HFF-Myc (cell line): ENCODE data around the gene FGF1.

Source experiments
- DNase-seq: peaks from one replicate; pipeline ENCODE4 v3.0.0-alpha.2; 2011; ENCODE audit warnings: low read depth; ENCODE audit errors: extremely low read depth
- H3K4me3 ChIP-seq: replicated peaks from 2 replicates; pipeline ENCODE4 v1.5.1; 2011; ENCODE audit warnings: low read depth, mild to moderate bottlenecking, control low read depth, low read length
- TF ChIP-seq, protein P1 (sequence below): IDR thresholded peaks from 2 replicates; pipeline ENCODE4 v1.5.1; 2012; ENCODE audit warnings: mild to moderate bottlenecking, low read depth, low read length, control low read depth; ENCODE audit errors: missing control alignments

The FGF1 gene

DNA sequence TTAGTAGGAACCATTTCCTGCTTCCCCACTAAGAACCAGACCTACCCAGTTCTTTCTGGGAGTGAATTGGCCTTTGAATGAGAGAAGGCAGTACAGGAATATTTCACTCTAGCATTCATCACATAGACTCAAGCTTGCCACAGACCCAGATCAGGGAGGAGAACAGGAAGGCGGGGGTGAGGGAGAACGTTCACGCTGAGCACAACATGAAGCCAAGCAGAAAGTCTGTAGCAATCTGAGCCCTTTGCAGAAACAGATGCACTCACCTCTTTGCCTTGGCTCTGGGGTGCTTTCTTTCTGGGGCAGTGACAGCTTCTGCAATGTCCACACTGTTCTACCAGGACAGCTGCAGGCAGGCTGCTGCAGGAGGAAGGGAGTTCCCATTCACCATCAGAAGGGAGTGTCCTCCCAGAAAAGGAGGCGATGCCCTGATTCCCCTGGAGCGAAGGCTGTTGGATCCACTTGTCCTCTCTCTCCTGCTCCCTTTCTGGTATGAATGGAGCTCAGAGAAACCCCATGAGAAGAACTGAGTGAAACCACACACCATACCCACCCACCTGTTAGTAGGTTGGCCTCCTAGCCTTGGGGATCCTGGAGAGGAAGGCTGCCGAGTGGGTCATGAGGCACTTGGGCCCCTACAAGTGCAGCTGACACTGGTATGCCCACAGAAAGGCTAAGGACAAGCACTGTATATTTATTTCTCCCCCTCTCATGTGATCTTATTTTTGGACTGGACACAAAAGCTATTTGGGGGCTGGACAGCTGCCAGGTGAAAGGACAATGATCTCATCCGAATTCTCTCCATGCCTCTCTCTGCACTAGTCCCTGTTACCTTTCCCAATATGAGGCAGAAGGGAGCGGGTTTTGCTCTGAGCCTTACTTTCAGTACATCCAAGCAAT is 11.7 kb upstream of the FGF1 start:
- TF ChIP-seq, protein P1, sequence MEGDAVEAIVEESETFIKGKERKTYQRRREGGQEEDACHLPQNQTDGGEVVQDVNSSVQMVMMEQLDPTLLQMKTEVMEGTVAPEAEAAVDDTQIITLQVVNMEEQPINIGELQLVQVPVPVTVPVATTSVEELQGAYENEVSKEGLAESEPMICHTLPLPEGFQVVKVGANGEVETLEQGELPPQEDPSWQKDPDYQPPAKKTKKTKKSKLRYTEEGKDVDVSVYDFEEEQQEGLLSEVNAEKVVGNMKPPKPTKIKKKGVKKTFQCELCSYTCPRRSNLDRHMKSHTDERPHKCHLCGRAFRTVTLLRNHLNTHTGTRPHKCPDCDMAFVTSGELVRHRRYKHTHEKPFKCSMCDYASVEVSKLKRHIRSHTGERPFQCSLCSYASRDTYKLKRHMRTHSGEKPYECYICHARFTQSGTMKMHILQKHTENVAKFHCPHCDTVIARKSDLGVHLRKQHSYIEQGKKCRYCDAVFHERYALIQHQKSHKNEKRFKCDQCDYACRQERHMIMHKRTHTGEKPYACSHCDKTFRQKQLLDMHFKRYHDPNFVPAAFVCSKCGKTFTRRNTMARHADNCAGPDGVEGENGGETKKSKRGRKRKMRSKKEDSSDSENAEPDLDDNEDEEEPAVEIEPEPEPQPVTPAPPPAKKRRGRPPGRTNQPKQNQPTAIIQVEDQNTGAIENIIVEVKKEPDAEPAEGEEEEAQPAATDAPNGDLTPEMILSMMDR: no peak
- no peak for DNase-seq
- no peak overlapping the region for H3K4me3 ChIP-seq

DNA sequence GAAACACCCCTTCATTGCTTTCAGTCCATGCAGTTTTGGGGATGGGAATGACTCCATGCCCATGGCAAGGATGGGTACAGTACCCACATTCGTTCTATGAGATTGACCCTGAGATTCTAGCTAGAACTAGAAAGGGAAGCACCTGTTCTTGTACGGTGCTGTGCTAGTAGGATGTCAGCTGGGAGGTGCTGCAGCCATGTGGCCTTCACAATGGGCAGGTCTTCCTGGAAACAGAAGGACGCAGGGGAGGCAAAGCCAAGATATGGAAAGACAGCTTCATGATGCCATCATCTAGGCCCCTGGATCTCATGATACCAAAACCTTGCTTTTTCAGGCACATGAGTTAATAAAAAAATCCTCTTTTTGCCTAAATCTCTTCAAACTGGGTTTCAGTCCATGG is 10.5 kb upstream of the FGF1 start:
- DNase-seq: no peak
- TF ChIP-seq, protein P1: no peak

DNA sequence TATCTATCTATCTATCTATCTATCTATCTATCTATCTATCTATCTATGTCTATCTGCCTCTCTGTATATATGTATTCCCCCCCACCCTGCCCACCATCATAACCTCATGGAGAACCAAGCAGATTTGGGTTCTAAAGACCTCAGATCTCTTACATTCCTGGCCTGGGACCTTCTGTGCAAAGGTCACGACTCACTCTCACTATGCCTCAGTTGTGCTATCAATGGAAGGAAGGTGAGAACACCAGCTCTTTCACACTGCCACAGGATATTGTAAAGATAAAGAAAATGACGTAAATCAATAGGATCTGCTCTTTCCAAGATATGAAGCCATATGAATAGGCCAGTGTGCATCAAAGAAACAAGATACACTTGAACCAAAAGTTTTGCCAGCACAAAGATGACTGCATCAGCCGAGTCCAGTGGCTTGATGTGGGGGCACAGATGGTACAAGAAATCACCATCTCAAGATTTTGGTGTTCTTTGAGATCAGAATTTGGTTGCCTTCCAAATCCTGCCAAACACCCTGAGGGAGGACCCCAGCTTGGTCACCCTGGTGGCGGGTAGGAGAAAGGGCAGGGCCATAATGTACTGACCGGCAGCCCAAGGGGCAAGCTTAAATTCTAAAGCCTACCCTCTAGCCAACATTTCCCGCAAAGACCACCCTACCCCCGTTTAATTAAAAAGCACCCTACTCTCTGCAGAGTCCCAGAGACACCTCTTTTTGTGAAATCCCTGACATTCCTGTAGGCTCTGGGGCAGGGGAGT is 8.4 kb upstream of the FGF1 start:
- DNase-seq: no peak
- TF ChIP-seq, protein P1: no peak

More for the DNA sequence above, 10.5 kb upstream of the FGF1 start:
- no peak overlapping the region for H3K4me3 ChIP-seq

DNA sequence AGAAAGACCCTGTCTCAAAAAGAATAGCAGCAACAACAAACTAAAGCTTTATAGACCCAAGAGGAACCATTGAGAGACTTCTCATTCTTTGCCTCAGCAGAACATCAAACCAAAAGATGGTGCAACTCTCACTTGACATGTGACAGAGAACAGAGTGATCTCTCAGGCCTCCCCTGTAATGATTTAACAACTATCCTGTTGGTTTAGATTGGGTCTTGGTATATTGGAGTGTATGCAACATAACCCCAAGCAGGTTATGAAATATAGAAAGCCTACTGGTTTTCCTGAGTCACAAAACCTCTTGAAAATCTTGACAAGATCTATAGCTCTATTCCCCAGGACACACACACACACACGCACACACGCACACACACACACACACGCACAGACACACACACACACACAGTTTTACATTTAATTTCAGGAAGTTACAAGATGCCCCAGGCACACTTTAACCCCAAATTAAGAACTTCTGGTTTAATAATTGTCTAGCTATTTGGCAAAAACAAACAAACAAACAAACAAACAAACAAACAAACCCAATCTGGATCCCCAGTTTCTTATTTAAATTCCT is 6.5 kb upstream of the FGF1 start:
- TF ChIP-seq, protein P1: no peak
- no peak overlapping the region for H3K4me3 ChIP-seq
- DNase-seq: no peak

More for the DNA sequence above, 8.4 kb upstream of the FGF1 start:
- no peak overlapping the region for H3K4me3 ChIP-seq

DNA sequence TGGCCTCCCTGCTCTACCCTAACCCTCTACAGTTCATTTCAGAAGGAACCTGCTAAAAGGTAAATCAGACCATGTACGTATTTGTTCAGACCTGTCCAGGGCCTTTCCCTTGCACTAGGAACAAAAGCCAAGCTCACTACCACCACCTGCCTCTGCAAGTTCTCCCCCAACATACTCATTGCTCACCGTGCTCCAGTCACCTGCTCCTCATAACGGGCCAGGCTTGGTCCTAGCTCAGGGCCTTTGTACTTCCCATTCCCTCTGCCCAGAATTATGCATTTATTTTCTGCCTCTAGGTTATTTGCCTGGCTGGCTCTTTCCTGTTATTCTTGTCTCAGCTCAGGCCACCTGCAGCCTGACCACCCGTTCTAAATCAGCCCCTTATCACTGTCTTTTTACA is 4.8 kb upstream of the FGF1 start:
- TF ChIP-seq, protein P1: no peak
- no peak overlapping the region for H3K4me3 ChIP-seq
- no peak for DNase-seq

DNA sequence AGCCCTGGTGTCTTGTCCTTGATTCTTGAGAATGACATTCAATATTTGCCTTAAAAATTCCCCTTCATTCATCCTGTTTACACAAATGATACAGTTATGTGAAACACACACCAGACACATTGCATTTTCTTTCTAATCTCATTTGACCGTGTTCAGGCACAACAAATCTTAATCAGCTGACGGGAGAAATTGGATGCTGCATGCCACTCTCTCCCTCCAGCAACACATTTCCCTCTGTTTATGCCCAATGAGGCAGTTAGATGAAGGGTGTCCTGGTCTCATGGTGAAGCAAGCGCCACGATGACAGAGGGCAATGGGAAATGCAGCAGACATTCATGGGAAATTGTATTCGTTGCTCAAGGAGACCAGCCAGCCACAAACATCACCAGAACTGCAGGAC is 3.2 kb upstream of the FGF1 start:
- TF ChIP-seq, protein P1: no peak
- DNase-seq: no peak
- no peak overlapping the region for H3K4me3 ChIP-seq
